NCI-H1048 (cell line): Measurements from ENCODE around the gene MGAT2.
"Not testable (repeated sequence)": the region's sequence is repeated elsewhere in the genome, so short reads cannot be mapped to it uniquely, and the experiment has no call there.

Experiments used
- DNase-seq: peaks from one replicate; lab custom pipeline; 2025; lab: John Stamatoyannopoulos, UW

MGAT2 gene

GRCh38 chr14:49620182-49621113 lies at the start of gene MGAT2, which contains the start of gene RPL36AL:
MGAT2 (plus strand) TSS chr14:49620799; CDS start chr14:49621269, 470 bp downstream.
RPL36AL (minus strand) TSS chr14:49620626; CDS start chr14:49619104, 1,522 bp downstream.
- DNase-seq = peak; percentile 94

GRCh38 chr14:49574038-49574437 lies 46.6 kb upstream of the MGAT2 start:
- DNase-seq = no peak

- no peak for DNase-seq
Observed at GRCh38 chr14:49578141-49578540, 42.5 kb upstream of the MGAT2 start.

- DNase-seq = no peak
Observed at GRCh38 chr14:49579841-49580240, 40.8 kb upstream of the MGAT2 start.

GRCh38 chr14:49581209-49582112 lies 39.1 kb upstream of the MGAT2 start:
- no peak for DNase-seq

GRCh38 chr14:49582113-49582977 lies 38.3 kb upstream of the MGAT2 start:
- DNase-seq = no peak

- DNase-seq = no peak
Observed at GRCh38 chr14:49583629-49584028, 37.0 kb upstream of the MGAT2 start.

GRCh38 chr14:49584058-49584457 lies 36.5 kb upstream of the MGAT2 start:
- no peak for DNase-seq

- not testable (repeated sequence) for DNase-seq
Observed at GRCh38 chr14:49584981-49585640, 35.5 kb upstream of the MGAT2 start.

GRCh38 chr14:49585803-49586672 lies 34.6 kb upstream of the MGAT2 start, which contains the start of gene RPS29:
RPS29 (minus strand) TSS chr14:49586380; CDS start chr14:49586346, 34 bp downstream.
- DNase-seq = peak; percentile 92

GRCh38 chr14:49586673-49587460 lies 33.7 kb upstream of the MGAT2 start:
- no peak for DNase-seq

- DNase-seq = no peak
Observed at GRCh38 chr14:49589387-49589786, 31.2 kb upstream of the MGAT2 start.

- DNase-seq = no peak
Observed at GRCh38 chr14:49593016-49593415, 27.6 kb upstream of the MGAT2 start.

- no peak for DNase-seq
Observed at GRCh38 chr14:49594347-49595091, 26.1 kb upstream of the MGAT2 start.

- DNase-seq = no peak
Observed at GRCh38 chr14:49598189-49598484, 22.5 kb upstream of the MGAT2 start.

- peak; percentile 67 for DNase-seq
Observed at GRCh38 chr14:49598485-49599300, 21.9 kb upstream of the MGAT2 start, which contains the start of gene LRR1. LRR1 (plus strand) TSS chr14:49598940; CDS start chr14:49599021, 81 bp downstream.

GRCh38 chr14:49607583-49607982 lies 13.0 kb upstream of the MGAT2 start:
- no peak for DNase-seq

- no peak for DNase-seq
Observed at GRCh38 chr14:49612251-49612650, 8.3 kb upstream of the MGAT2 start.
